ENCODE data around the gene PDIA4.
"Not testable (repeated sequence)": the region's sequence is repeated elsewhere in the genome, so short reads cannot be mapped to it uniquely, and the experiment has no call there.

Gene PDIA4

GRCh38 chr7:149036676-149037075 lies 8.4 kb upstream of the PDIA4 start:
- in situ Hi-C loops (cut with MboI; ENCODE audit: low sequenced_read_pairs, unreplicated experiment): no loop called here

GRCh38 chr7:149031353-149031910 lies 3.1 kb upstream of the PDIA4 start:
- no peak for DNase-seq (ENCODE audit: low spot score)
- in situ Hi-C loops (cut with MboI; ENCODE audit: low sequenced_read_pairs, unreplicated experiment): no loop called here
- TF ChIP-seq CTCF (IDR thresholded peaks at IDR 0.05; ENCODE audit: borderline replicate concordance, control extremely low read depth, extremely low read depth, insufficient read depth, missing control alignments): no peak

More at GRCh38 chr7:149036676-149037075, 8.4 kb upstream of the PDIA4 start:
- no peak for DNase-seq (ENCODE audit: low spot score)
- no peak for TF ChIP-seq CTCF (IDR thresholded peaks at IDR 0.05; ENCODE audit: borderline replicate concordance, control extremely low read depth, extremely low read depth, insufficient read depth, missing control alignments)

- DNase-seq (ENCODE audit: low spot score); in situ Hi-C loops (cut with MboI; ENCODE audit: low sequenced_read_pairs, unreplicated experiment): not testable (repeated sequence)
These were observed 2.1 kb upstream of the PDIA4 start for GRCh38 chr7:149030439-149030838.

GRCh38 chr7:149027611-149028345 lies 527 bp downstream of the PDIA4 start:
- in situ Hi-C loops (cut with MboI; ENCODE audit: low sequenced_read_pairs, unreplicated experiment): no loop called here
- no peak for TF ChIP-seq CTCF (IDR thresholded peaks at IDR 0.05; ENCODE audit: borderline replicate concordance, control extremely low read depth, extremely low read depth, insufficient read depth, missing control alignments)
- no peak for DNase-seq (ENCODE audit: low spot score)

- in situ Hi-C loops (cut with MboI; ENCODE audit: low sequenced_read_pairs, unreplicated experiment): no loop called here
- DNase-seq (ENCODE audit: low spot score): no peak
- no peak for TF ChIP-seq CTCF (IDR thresholded peaks at IDR 0.05; ENCODE audit: borderline replicate concordance, control extremely low read depth, extremely low read depth, insufficient read depth, missing control alignments)
These were observed 1.2 kb downstream of the PDIA4 start for GRCh38 chr7:149027055-149027454.

GRCh38 chr7:149023662-149024061 lies 4.6 kb downstream of the PDIA4 start:
- no peak for TF ChIP-seq CTCF (IDR thresholded peaks at IDR 0.05; ENCODE audit: borderline replicate concordance, control extremely low read depth, extremely low read depth, insufficient read depth, missing control alignments)
- in situ Hi-C loops (cut with MboI; ENCODE audit: low sequenced_read_pairs, unreplicated experiment): no loop called here
- no peak for DNase-seq (ENCODE audit: low spot score)

- DNase-seq (ENCODE audit: low spot score): no peak
- no peak for TF ChIP-seq CTCF (IDR thresholded peaks at IDR 0.05; ENCODE audit: borderline replicate concordance, control extremely low read depth, extremely low read depth, insufficient read depth, missing control alignments)
- in situ Hi-C loops (cut with MboI; ENCODE audit: low sequenced_read_pairs, unreplicated experiment): no loop called here
These were observed 5.4 kb downstream of the PDIA4 start for GRCh38 chr7:149022756-149023360.

Measured in GM13976 (cell line).